ENCODE results near the gene DDIT4. TPM values are rescaled to one million over a fixed set of nuclear protein-coding genes. Genes with fewer than 3 reads are reported as not detected.

DDIT4 gene
- total and polyA plus RNA-seq, 2 experiments from 2014 or later, result 114 to 136 TPM

DNA sequence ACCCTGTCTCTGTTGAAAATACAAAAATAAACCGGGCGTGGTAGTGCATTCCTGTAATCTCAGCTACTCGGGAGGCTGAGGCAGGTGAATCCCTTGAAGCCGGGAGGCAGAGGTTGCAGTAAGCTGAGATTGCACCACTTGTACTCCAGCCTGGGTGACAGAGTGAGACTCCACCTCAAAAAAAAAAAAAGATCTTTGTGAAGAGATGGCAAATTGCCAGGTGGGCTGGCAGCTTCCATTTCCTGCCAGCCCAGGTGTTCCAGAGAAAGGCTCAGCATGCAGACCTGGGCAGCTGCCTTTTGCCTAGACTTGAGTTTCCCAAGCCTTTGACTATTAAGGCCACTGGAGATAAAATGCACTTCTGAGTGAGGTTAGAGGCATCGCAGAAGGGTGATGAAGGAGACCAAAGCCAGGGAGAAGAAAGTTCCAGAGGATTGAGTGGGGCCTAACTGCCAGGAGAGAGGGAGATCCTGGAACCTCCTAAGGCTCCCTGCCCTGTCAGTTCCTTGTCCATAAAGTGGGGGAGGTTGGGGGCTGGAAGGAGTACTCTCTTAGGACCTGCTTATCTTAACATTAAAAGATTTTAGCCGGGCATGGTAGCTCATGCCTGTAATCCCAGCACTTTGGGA is 10.0 kb upstream of the DDIT4 start:
- Histone ChIP-seq H3K4me3 (no peak overlapping the region), H3K9me2 (ENCODE audit: insufficient read depth) (no peaks in the 10 kb centered on the region), H3K27ac (ENCODE audit: low read depth) (no peak overlapping the region), H4K20me1 (replicated peaks; ENCODE audit: insufficient read depth) (no peaks in the 10 kb centered on the region), H3K36me3 (ENCODE audit: insufficient read depth) (no peaks in the 10 kb centered on the region), H3K4me1 (ENCODE audit: insufficient read depth) (peaks cover 45% of the 10 kb centered on the region), H3K27me3 (ENCODE audit: insufficient read depth) (no peaks in the 10 kb centered on the region), H3F3A (replicated peaks; ENCODE audit: low read depth) (peaks cover 32% of the 10 kb centered on the region), H3K79me2 (replicated peaks; ENCODE audit: insufficient read depth) (no peaks in the 10 kb centered on the region), H3K4me2 (peak overlapping the region; percentile 36; the same call in 1 of the 2 replicates), H2AFZ (no peak overlapping the region; the same call in 1 of the 2 replicates)
- no peak for TF ChIP-seq EZH2phosphoT487 (IDR thresholded peaks at IDR 0.05; ENCODE audit: unreplicated experiment)
- no peak for TF ChIP-seq STAT1 (IDR thresholded peaks at IDR 0.05; ENCODE audit: unreplicated experiment)
- TF ChIP-seq, protein P1, sequence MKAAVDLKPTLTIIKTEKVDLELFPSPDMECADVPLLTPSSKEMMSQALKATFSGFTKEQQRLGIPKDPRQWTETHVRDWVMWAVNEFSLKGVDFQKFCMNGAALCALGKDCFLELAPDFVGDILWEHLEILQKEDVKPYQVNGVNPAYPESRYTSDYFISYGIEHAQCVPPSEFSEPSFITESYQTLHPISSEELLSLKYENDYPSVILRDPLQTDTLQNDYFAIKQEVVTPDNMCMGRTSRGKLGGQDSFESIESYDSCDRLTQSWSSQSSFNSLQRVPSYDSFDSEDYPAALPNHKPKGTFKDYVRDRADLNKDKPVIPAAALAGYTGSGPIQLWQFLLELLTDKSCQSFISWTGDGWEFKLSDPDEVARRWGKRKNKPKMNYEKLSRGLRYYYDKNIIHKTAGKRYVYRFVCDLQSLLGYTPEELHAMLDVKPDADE (IDR thresholded peaks at IDR 0.05), result no peak
- TF ChIP-seq ZNF462 (CRISPR knock-in tag; IDR thresholded peaks at IDR 0.05), result no peak
- no peak for TF ChIP-seq ZNF114 (CRISPR knock-in tag; IDR thresholded peaks at IDR 0.05)
- no peak for TF ChIP-seq ZNF331 (CRISPR knock-in tag; IDR thresholded peaks at IDR 0.05; ENCODE audit: low read depth)
- TF ChIP-seq, protein P2, sequence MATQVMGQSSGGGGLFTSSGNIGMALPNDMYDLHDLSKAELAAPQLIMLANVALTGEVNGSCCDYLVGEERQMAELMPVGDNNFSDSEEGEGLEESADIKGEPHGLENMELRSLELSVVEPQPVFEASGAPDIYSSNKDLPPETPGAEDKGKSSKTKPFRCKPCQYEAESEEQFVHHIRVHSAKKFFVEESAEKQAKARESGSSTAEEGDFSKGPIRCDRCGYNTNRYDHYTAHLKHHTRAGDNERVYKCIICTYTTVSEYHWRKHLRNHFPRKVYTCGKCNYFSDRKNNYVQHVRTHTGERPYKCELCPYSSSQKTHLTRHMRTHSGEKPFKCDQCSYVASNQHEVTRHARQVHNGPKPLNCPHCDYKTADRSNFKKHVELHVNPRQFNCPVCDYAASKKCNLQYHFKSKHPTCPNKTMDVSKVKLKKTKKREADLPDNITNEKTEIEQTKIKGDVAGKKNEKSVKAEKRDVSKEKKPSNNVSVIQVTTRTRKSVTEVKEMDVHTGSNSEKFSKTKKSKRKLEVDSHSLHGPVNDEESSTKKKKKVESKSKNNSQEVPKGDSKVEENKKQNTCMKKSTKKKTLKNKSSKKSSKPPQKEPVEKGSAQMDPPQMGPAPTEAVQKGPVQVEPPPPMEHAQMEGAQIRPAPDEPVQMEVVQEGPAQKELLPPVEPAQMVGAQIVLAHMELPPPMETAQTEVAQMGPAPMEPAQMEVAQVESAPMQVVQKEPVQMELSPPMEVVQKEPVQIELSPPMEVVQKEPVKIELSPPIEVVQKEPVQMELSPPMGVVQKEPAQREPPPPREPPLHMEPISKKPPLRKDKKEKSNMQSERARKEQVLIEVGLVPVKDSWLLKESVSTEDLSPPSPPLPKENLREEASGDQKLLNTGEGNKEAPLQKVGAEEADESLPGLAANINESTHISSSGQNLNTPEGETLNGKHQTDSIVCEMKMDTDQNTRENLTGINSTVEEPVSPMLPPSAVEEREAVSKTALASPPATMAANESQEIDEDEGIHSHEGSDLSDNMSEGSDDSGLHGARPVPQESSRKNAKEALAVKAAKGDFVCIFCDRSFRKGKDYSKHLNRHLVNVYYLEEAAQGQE (IDR thresholded peaks at IDR 0.05; ENCODE audit: unreplicated experiment), result no peak
- TF ChIP-seq EZH2 (IDR thresholded peaks at IDR 0.05; ENCODE audit: low read depth, unreplicated experiment), result no peak
- TF ChIP-seq, protein P3, sequence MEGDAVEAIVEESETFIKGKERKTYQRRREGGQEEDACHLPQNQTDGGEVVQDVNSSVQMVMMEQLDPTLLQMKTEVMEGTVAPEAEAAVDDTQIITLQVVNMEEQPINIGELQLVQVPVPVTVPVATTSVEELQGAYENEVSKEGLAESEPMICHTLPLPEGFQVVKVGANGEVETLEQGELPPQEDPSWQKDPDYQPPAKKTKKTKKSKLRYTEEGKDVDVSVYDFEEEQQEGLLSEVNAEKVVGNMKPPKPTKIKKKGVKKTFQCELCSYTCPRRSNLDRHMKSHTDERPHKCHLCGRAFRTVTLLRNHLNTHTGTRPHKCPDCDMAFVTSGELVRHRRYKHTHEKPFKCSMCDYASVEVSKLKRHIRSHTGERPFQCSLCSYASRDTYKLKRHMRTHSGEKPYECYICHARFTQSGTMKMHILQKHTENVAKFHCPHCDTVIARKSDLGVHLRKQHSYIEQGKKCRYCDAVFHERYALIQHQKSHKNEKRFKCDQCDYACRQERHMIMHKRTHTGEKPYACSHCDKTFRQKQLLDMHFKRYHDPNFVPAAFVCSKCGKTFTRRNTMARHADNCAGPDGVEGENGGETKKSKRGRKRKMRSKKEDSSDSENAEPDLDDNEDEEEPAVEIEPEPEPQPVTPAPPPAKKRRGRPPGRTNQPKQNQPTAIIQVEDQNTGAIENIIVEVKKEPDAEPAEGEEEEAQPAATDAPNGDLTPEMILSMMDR (conservative IDR thresholded peaks at IDR 0.05; ENCODE audit: low read depth in 2 of 2), result no peak
- no peak for TF ChIP-seq CREB1 (CRISPR knock-in tag; IDR thresholded peaks at IDR 0.05; ENCODE audit: low read depth)
- TF ChIP-seq JUNB (IDR thresholded peaks at IDR 0.05; ENCODE audit: unreplicated experiment), result no peak
- TF ChIP-seq POLR2AphosphoS5 (IDR thresholded peaks at IDR 0.05; ENCODE audit: low read depth), result no peak
- no peak for TF ChIP-seq NANOG (IDR thresholded peaks at IDR 0.05; ENCODE audit: borderline replicate concordance)
- DNase-seq (ENCODE audit: low spot score) (peak; percentile 23), ATAC-seq (no peak)
- Mint-ChIP-seq H3K4me1 (peaks cover 58% of the 10 kb centered on the region), H3K27ac (peak overlapping the region; percentile 48; the same call in 1 of the 2 replicates), H3K9me3 (no peaks in the 10 kb centered on the region), H3K36me3 (ENCODE audit: low read depth) (no peaks in the 10 kb centered on the region), H3K4me3 (no peak overlapping the region; the same call in 2 of the 3 replicates), H3K27me3 (ENCODE audit: insufficient read depth, low read depth, poor library complexity) (peaks cover 31% of the 10 kb centered on the region)

Measured in GM23338 (cell line).